ENCODE data around the gene MYO7B.

- TF ChIP-seq CTCF (IDR thresholded peaks at IDR 0.05; ENCODE audit: low read length) (no peak), EZH2 (optimal IDR thresholded peaks at IDR 0.05; ENCODE audit: low read depth, low read length) (no peak), EZH2phosphoT487 (IDR thresholded peaks at IDR 0.05; ENCODE audit: low read length) (no peak)
Measured at GRCh38 chr2:127683056-127683455, 147.6 kb downstream of the MYO7B start.
